Natural killer cell (primary cell): ENCODE data around the gene CNOT10. TPM values are rescaled to one million over a fixed set of nuclear protein-coding genes. Genes with fewer than 3 reads are reported as not detected.
A peak's percentile ranks its signal among the peaks of the same experiment; 100 is the strongest.

ENCODE experiments used
- ATAC-seq, 3 donors: fragments of 150-1000 bp in 2 of 3; fragments of 200-7000 bp in 1 of 3; cut with Tn5 transposase; 1 replicate in 1 of 3; 2 replicates in 2 of 3; pipeline ENCODE4 v1.10.0; 2021; ENCODE audit warnings: mild to moderate bottlenecking in 2 of 3, moderate library complexity in 2 of 3
- DNase-seq, 2 donors: peaks; one replicate each; pipeline versions ENCODE4 v3.0.0 to v3.0.0-alpha.2; 2013 to 2021; ENCODE audit warnings: mixed read lengths in 1 of 2
- H3K27ac ChIP-seq: one replicate; pipeline ENCODE4 v1.5.1; 2013; ENCODE audit warnings: mild to moderate bottlenecking, low read length
- H3K27me3 ChIP-seq: one replicate; pipeline ENCODE4 v1.6.1; 2013; ENCODE audit warnings: low read length; ENCODE audit not compliant: control insufficient read depth, insufficient read depth
- H3K36me3 ChIP-seq: one replicate; pipeline ENCODE4 v1.6.1; 2013; ENCODE audit warnings: low read length; ENCODE audit not compliant: control insufficient read depth, insufficient read depth
- H3K4me1 ChIP-seq: one replicate; pipeline ENCODE4 v1.6.1; 2013; ENCODE audit warnings: low read length; ENCODE audit not compliant: control insufficient read depth, insufficient read depth
- H3K4me3 ChIP-seq: one replicate; pipeline ENCODE4 v1.5.1; 2013; ENCODE audit warnings: low read length
- H3K9me3 ChIP-seq: one replicate; pipeline ENCODE4 v1.6.1; 2013; ENCODE audit warnings: low read length; ENCODE audit not compliant: control insufficient read depth, insufficient read depth
- H3K27ac Mint-ChIP-seq, 2 donors: one replicate each; pipeline ENCODE4 v1.8.0; 2022; ENCODE audit warnings: mild to moderate bottlenecking in 2 of 2, mixed read lengths in 2 of 2, moderate library complexity in 1 of 2
- H3K27me3 Mint-ChIP-seq, 2 donors: one replicate each; pipeline ENCODE4 v1.8.0; 2022; ENCODE audit warnings: low read depth in 2 of 2, mixed read lengths in 2 of 2
- H3K36me3 Mint-ChIP-seq: one replicate; pipeline ENCODE4 v1.8.0; 2022; ENCODE audit warnings: mixed read lengths
- H3K4me1 Mint-ChIP-seq, 2 donors: one replicate each; pipeline ENCODE4 v1.8.0; 2022; ENCODE audit warnings: mixed read lengths in 2 of 2
- H3K4me3 Mint-ChIP-seq: one replicate; pipeline ENCODE4 v1.8.0; 2022; ENCODE audit warnings: mild to moderate bottlenecking, moderate library complexity, mixed read lengths
- H3K9me3 Mint-ChIP-seq, 2 donors: one replicate each; pipeline ENCODE4 v1.8.0; 2022; ENCODE audit warnings: mixed read lengths in 2 of 2
- CTCF ChIP-seq: fragments of 200-600 bp; IDR thresholded peaks from one replicate; pipeline ENCODE4 v1.8.0; 2022; ENCODE audit warnings: antibody characterized with exemption
- WGBS: methylation state at CpG from one replicate; pipeline ENCODE4 v1.1.7; 2013; ENCODE audit warnings: missing lambda C conversion rate; ENCODE audit not compliant: insufficient coverage; 5-methylcytosine and 5-hydroxymethylcytosine counted together
- intact Hi-C: fragments of 100-400 bp; cut with micrococcal nuclease; formaldehyde crosslinking; loops from one replicate; pipeline ENCODE4 v1.14.2; 2022
- total RNA-seq, 4 donors: library from RNA; stranded (reverse); fragments of 120-200 nt in 1 of 4; gene quantifications; one replicate each; pipeline versions ENCODE4 v1.2.3 to v1.2.4, GENCODE V29; 2013 to 2022

CNOT10 gene
- total RNA-seq, 3 donors from 2014 or later (not counting 1 experiment from before 2014, with no cell fraction given), result 47.1 to 54.3 (median 53.8) TPM

GRCh38 chr3:32764481-32764880 is 79.5 kb downstream of the CNOT10 start:
- H3K36me3 ChIP-seq, result peaks cover 30% of the 10 kb centered on the region
- TF ChIP-seq CTCF, result no peak

DNA sequence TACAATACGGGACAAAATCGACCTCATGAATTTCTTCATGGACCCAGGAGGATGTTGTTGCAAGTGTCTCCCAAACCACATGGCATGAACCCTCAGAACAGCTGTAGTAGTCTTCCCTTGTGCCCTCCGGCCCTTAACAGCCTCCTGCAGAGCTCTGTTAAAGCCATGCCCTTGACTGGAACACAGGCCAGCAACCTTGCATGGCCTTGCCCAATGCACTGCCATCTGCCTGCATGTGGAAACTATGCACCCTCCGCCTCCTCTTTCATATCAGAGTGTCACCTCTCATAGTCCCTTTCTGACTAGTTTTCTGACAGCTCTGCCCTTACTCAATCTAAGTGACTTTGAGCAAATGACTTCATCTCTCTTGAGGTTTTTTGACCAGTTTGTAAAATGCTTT is 93.4 kb downstream of the CNOT10 start:
- Histone ChIP-seq H3K4me1 (peaks cover 10% of the 10 kb centered on the region), H3K27me3 (no peaks in the 10 kb centered on the region), H3K4me3 (no peak overlapping the region), H3K9me3 (no peaks in the 10 kb centered on the region), H3K27ac (no peak overlapping the region), H3K36me3 (peaks cover 7% of the 10 kb centered on the region)
- intact Hi-C loops, result no loop called here
- H3K4me3 Mint-ChIP-seq, result no peak overlapping the region
- H3K36me3 Mint-ChIP-seq, result peaks cover 9% of the 10 kb centered on the region
- H3K27ac Mint-ChIP-seq, result no peak overlapping the region
- ATAC-seq (no peak), DNase-seq (no peak)
- H3K9me3 Mint-ChIP-seq, result no peaks in the 10 kb centered on the region
- H3K27me3 Mint-ChIP-seq, result peaks cover 0 to 8% of the 10 kb centered on the region in 2 donors
- peaks cover 5 to 18% of the 10 kb centered on the region in 2 donors for H3K4me1 Mint-ChIP-seq
- TF ChIP-seq CTCF, result no peak
- 87% methylated on average over 4 of the region's 4 CpGs for WGBS

More at GRCh38 chr3:32764481-32764880, 79.5 kb downstream of the CNOT10 start:
- intact Hi-C loops, result no loop called here
- no peaks in the 10 kb centered on the region for H3K27me3 ChIP-seq
- Mint-ChIP-seq H3K4me1 (no peaks in the 10 kb centered on the region), H3K27me3 (no peaks in the 10 kb centered on the region), H3K4me3 (no peak overlapping the region), H3K36me3 (no peaks in the 10 kb centered on the region), H3K9me3 (no peaks in the 10 kb centered on the region), H3K27ac (no peak overlapping the region)
- H3K4me3 ChIP-seq, result no peak overlapping the region
- no peaks in the 10 kb centered on the region for H3K9me3 ChIP-seq
- no peaks in the 10 kb centered on the region for H3K4me1 ChIP-seq
- 97% methylated on average over 8 of the region's 8 CpGs for WGBS
- DNase-seq (no peak), ATAC-seq (no peak)
- no peak overlapping the region for H3K27ac ChIP-seq

- ATAC-seq (no peak), DNase-seq (no peak)
- intact Hi-C loops, result loop anchor here (5.0 kb wide), 1 partner anchor 268 kb away; no protein-coding TSS in a partner anchor
- H3K4me3 ChIP-seq, result no peak overlapping the region
- no peaks in the 10 kb centered on the region for H3K27me3 ChIP-seq
- H3K27me3 Mint-ChIP-seq, result peaks cover 0 to 8% of the 10 kb centered on the region in 2 donors
- no peak for TF ChIP-seq CTCF
- peaks cover 10% of the 10 kb centered on the region for H3K4me1 ChIP-seq
- H3K36me3 ChIP-seq, result no peaks in the 10 kb centered on the region
- no peaks in the 10 kb centered on the region for H3K9me3 Mint-ChIP-seq
- no peak overlapping the region for H3K27ac Mint-ChIP-seq
- no peak overlapping the region for H3K27ac ChIP-seq
- WGBS, result 98% methylated on average over 10 of the region's 10 CpGs
- peaks cover 9% of the 10 kb centered on the region for H3K36me3 Mint-ChIP-seq
- peaks cover 5 to 18% of the 10 kb centered on the region in 2 donors for H3K4me1 Mint-ChIP-seq
- H3K9me3 ChIP-seq, result no peaks in the 10 kb centered on the region
- H3K4me3 Mint-ChIP-seq, result peak overlapping the region; percentile 91
These were observed 95.2 kb downstream of the CNOT10 start for GRCh38 chr3:32780071-32780734.
